GM12872 (cell line): ENCODE results near the gene PMAIP1.

ENCODE experiments used
- TF ChIP-seq, protein P1 (sequence below): IDR thresholded peaks from 3 replicates; pipeline ENCODE4 v1.5.1; 2011; ENCODE audit warnings: low read depth, mild to moderate bottlenecking, low read length, moderate library complexity; ENCODE audit not compliant: insufficient read depth

PMAIP1 gene

DNA sequence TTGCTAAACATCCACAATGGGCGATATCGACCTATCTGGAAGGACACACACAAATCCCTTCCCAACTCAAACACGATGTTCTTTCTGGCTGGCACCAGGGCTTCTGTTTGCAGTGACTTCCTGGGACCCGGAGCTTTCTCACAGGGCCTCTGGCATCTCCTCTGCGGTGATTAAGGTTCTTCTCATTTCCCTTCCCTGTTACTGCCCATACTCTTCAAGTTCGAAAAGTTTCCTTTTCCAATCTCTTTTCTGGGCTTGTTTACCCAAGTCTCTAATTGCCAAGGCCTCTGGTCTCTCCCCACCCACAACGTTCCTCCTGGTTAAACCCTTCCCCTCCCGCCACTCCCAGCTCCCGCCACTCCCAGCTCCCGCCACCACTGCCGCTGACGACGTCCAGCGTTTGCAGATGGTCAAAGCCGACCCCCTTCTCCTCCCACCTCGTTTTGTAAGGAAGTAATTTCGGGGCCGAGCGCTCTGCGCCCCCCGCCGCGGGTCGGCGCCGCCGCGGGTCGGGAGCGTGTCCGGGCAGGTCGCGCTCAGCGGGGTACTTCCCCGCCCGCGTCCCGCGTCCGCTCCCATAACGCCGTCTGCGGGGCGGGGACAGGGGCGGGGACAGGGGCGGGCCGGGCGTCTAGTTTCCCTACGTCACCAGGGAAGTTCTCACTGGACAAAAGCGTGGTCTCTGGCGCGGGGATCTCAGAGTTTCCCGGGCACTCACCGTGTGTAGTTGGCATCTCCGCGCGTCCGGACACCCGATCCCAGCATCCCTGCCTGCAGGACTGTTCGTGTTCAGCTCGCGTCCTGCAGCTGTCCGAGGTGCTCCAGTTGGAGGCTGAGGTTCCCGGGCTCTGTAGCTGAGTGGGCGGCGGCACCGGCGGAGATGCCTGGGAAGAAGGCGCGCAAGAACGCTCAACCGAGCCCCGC is at the start of gene PMAIP1:
Gene PMAIP1, plus strand, starts transcription at position 699 of the 924 bp plus-strand sequence. Its CDS starts 182 bp downstream, at position 881.
- TF ChIP-seq, protein P1, sequence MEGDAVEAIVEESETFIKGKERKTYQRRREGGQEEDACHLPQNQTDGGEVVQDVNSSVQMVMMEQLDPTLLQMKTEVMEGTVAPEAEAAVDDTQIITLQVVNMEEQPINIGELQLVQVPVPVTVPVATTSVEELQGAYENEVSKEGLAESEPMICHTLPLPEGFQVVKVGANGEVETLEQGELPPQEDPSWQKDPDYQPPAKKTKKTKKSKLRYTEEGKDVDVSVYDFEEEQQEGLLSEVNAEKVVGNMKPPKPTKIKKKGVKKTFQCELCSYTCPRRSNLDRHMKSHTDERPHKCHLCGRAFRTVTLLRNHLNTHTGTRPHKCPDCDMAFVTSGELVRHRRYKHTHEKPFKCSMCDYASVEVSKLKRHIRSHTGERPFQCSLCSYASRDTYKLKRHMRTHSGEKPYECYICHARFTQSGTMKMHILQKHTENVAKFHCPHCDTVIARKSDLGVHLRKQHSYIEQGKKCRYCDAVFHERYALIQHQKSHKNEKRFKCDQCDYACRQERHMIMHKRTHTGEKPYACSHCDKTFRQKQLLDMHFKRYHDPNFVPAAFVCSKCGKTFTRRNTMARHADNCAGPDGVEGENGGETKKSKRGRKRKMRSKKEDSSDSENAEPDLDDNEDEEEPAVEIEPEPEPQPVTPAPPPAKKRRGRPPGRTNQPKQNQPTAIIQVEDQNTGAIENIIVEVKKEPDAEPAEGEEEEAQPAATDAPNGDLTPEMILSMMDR, result no peak

DNA sequence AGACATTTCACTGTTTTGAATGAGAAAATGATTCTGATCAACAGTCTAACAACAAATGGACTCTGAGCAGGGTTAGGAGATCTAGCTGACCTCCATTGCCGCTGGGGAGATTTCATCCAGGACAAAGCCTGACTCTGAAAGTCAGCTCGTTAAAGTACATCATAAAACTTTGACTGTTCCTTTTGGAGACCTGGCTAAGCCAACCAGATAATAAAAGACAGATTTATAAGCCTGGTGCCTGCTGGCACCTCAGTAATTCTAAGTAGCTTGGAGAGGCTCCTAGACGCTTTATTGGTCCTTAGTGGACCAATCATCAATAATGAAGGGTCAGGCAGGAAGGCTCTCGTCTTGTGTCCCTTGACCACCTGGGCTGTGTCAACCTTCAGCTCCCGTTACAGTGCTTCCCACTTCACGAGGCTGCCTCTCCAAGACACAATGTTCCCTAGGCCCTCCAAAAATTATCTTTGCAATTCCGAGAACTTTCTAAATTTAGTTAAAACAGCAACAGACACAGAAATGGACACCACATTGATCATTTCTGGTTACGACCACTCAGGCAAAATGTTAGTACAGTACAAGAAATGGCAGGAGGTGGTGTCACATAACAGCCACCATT is 47.9 kb upstream of the PMAIP1 start:
- TF ChIP-seq, protein P1, result no peak

DNA sequence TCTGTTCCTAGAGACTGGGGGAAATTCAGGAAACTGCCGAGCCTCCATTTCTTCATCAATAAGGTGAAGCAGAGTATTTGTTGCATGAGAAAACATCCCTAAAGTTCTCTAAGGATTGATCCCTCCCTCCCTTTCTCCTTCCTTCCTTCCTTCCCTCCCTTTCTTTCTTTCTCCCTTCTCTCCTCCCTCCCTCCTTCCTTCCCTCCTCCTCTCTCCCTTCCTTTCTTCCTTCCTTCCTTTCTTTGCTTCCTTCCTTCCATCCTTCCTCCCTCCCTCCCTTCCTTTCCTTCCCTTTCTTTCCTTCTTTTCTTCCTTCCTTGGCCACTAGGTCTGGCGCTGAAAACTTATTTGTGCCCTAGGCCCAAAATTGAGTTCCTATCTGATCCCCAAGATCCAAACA is 47.2 kb upstream of the PMAIP1 start:
- TF ChIP-seq, protein P1, result no peak

DNA sequence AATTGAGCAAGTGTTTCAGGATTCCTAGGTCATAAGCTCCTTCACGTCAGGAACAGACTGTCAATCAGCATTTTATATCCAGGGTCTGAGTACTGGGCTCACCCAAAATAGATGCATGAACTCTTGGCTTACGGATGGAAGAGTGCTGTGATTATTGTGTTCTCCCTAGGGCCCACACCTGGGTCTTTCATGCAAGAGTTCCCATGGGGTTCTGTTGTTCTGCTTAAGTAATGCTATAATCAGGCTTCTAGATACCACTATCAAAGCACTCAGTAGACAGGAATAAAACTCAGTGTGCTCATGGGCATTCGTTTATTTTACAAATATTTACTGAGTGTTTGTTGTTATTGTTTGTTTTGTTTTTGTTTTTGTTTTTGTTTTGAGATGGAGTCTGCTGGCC is 46.4 kb upstream of the PMAIP1 start:
- TF ChIP-seq, protein P1, result no peak

DNA sequence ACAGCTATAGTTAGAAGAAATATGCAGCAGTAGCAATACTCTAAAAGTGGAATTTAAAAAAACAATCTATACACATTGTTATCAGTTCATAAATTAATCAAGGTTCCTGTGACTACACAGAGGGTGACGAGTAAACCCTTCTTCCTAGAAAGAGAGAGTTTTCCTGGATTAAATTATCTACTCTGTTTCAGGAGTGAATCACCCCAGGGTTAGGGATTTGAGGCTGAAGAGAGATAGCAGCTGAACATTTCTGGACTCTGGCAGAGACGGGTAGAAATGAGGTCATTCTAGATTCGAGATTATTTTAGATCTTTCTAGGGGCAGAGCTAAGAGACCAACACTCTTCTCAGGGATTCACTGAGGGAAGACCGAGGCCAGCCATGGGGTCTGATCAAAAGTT is 38.8 kb upstream of the PMAIP1 start:
- TF ChIP-seq, protein P1, result no peak

DNA sequence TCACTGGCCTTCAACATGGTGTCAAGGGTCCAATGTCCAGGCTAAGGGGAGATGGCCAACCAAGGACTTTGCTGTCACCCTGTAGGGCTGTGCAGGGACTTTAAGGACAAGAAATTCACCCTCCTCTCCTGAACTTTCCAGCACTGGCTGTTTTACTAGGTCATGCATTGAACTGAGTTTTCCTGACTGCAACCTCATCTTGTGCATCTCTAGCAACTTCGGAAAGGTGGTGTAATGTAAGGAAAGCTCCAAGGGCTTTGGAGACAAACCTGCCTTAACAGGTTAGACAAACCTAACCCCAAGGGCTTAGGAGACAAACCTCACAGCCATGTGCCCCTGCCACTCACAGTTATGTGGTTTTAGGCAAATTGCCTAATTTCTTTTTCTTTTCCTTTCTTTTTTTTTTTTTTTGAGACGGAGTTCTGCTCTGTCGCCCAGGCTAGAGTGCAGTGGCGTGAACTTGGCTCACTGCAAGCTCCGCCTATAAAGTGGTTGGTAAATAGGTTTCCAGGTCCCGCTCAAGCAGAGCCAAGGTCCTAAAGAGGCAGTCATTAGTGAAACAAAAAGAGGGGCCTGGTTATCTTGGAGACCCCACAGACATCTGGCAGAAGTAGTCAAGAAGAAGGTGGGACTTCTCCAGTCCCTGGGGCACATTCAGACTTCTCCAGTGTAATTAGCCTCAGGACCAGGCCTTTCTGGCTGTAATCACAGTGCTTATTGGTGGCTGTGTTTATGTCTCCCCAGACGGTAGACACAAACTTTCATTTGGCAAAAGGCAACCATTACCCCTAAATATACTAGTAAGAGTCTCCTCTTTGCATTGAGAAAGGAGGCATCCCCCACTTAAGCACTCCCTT is 37.6 kb upstream of the PMAIP1 start:
- TF ChIP-seq, protein P1, result no peak
